ENCODE results near the gene FKBP5.

Gene FKBP5

DNA sequence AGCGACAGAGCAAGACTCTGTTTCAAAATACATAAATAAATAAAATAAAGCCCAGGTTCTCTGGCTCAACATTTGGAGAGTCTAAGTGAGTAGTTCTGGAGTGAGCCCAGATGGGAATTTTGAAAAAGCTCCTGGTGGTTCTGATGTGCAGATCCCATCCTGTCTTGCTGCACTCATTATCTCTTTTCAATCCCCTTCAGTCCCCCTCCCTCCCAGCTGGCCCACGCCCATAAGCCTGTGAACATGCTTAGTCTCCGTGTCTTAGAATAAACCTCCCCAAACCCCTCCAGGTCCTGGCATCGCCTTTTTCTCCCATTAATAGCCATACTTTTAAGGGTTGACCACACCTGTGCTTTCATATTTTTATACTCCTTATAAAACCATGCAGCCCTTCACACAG is 156.6 kb downstream of the FKBP5 start:
- DNase-seq = no peak

DNA sequence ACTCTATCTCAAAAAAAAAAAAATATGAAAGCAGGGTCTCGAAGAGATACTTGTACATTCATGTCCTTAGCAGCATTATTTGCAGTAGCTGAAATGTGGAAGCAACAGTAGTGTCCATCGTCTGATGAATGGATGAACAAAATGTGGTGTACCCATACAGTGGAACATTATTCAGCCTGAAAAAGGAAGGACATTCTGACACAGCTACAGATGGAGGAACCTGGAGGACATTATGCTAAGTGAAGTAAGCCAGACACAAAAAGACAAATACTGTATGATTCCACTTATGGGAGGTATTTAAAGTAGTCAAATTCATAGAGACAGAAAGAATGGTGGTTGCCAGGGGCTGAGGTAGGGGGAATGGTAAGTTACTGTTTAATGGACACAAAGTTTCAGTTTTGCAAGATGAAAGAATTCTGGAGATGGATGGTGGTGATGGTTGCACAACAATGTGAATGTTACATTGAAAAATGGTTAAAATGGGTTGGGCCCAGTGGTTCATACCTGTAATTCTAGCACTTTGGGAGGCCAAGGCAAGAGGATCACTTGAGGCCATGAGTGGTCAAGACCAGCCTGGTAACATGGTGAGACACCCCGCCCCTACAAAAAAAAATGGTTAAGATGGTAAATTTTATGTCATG is 164.2 kb downstream of the FKBP5 start:
- no peak for DNase-seq
